ENCODE data around the gene WDR64. TPM values are rescaled to one million over a fixed set of nuclear protein-coding genes. Genes with fewer than 3 reads are reported as not detected.

WDR64 gene
- total and polyA plus RNA-seq, 2 donors (not counting 3 experiments of a cell fraction or from before 2014, with no cell fraction given): not detected

GRCh38 chr1:241842565-241842964, 190.5 kb downstream of the WDR64 start:
- Histone ChIP-seq H3K79me2 (ENCODE audit: control insufficient read depth, insufficient read depth, low read length) (no peaks in the 10 kb centered on the region), H3K9me1 (replicated peaks; ENCODE audit: control insufficient read depth, extremely low read depth, insufficient read depth, low read length) (no peaks in the 10 kb centered on the region), H3K4me3 (replicated peaks in 1 of 3; ENCODE audit: insufficient read depth in 1 of 3, low read depth in 1 of 3, low read length in 3 of 3) (no peak overlapping the region), H4K20me1 (replicated peaks; ENCODE audit: control insufficient read depth, extremely low read depth, insufficient read depth, low read length) (no peaks in the 10 kb centered on the region), H3K27me3 (ENCODE audit: control insufficient read depth in 2 of 2, insufficient read depth in 2 of 2, low read length in 2 of 2) (peaks cover 6 to 14% of the 10 kb centered on the region in 2 experiments), H3K27ac (ENCODE audit: insufficient read depth, low read depth, low read length) (no peak overlapping the region), H3K9me3 (replicated peaks; ENCODE audit: control insufficient read depth, insufficient read depth, low read length) (no peaks in the 10 kb centered on the region), H3K4me2 (ENCODE audit: insufficient read depth, low read length) (no peak overlapping the region), H3K9ac (replicated peaks; ENCODE audit: extremely low read depth, insufficient read depth, low read length) (no peak overlapping the region), H2AFZ (ENCODE audit: low read depth, low read length) (no peak overlapping the region), H3K4me1 (ENCODE audit: control insufficient read depth, extremely low read depth, insufficient read depth, low read length) (peaks cover 9% of the 10 kb centered on the region), H3K36me3 (ENCODE audit: control insufficient read depth in 2 of 2, extremely low read depth in 1 of 2, insufficient read depth in 2 of 2, low read length in 2 of 2) (no peaks in the 10 kb centered on the region)
- DNase-seq (ENCODE audit: low read depth, low spot score) (no peak), FAIRE-seq (no peak)
- CTCF ChIA-PET: interaction anchor here (0.8 to 2.4 kb wide), 2 partner anchors 231 to 357 kb away, joined by 3 to 8 read pairs; no protein-coding TSS in a partner anchor
- no peak for TF ChIP-seq MAX (IDR thresholded peaks at IDR 0.05; ENCODE audit: insufficient read depth, insufficient read length)
- no peak for TF ChIP-seq JUN (IDR thresholded peaks at IDR 0.05; ENCODE audit: borderline replicate concordance, insufficient read depth, insufficient read length, low read depth)
- no peak for TF ChIP-seq EZH2 (IDR thresholded peaks at IDR 0.05; ENCODE audit: borderline replicate concordance, low read depth, low read length, severe bottlenecking)
- no peak for TF ChIP-seq CTCF (IDR thresholded peaks at IDR 0.05; ENCODE audit: extremely low read depth in 1 of 2, insufficient read depth in 1 of 2, low read depth in 1 of 2, low read length in 2 of 2)
- no peak for TF ChIP-seq MYC (IDR thresholded peaks at IDR 0.05; ENCODE audit: low read depth, low read length)
- no peak for TF ChIP-seq GATA2 (IDR thresholded peaks at IDR 0.05; ENCODE audit: insufficient read depth, insufficient read length, low read depth, low read length)
- no peak for TF ChIP-seq POLR2A (IDR thresholded peaks at IDR 0.05; ENCODE audit: low read depth, low read length)
- TF ChIP-seq FOS (IDR thresholded peaks at IDR 0.05; ENCODE audit: borderline replicate concordance, insufficient read depth, low read length): no peak
- no peak for TF ChIP-seq POLR2AphosphoS5 (IDR thresholded peaks at IDR 0.05; ENCODE audit: insufficient read depth, low read depth, low read length)
- BruUV-seq (replicated peaks): no TSS peak
- dilution Hi-C loops (cut with MboI; ENCODE audit: extremely low pct_ligation_motif_present, low sequenced_read_pairs): no loop called here
- POLR2A ChIA-PET: no interaction called here
- intact Hi-C loops (cut with micrococcal nuclease): no loop called here

All from endothelial cell of umbilical vein (primary cell).